Measurements from ENCODE around the gene HLA-DPA1.

Gene HLA-DPA1

GRCh38 chr6:33014841-33015634 is 58.4 kb downstream of the HLA-DPA1 start:
- peak; percentile 83 for DNase-seq

Measured in hematopoietic multipotent progenitor cell treated with erythropoietin and hydrocortisone succinate and interleukin-3 and kit ligand, for 8 days (in vitro differentiated cells).